GM12878 (cell line): ENCODE data around the gene CLEC16A. TPM values are rescaled to one million over a fixed set of nuclear protein-coding genes. Genes with fewer than 3 reads are reported as not detected.

ENCODE experiments used
- ATAC-seq: fragments of 200-7000 bp; cut with Tn5 transposase; 3 replicates; pipeline ENCODE4 v1.9.1; 2020; ENCODE audit warnings: mild to moderate bottlenecking, moderate library complexity
- BruUV-seq: library from RNA; stranded (reverse); fragments of 400-500 nt; replicated peaks from 2 replicates; lab custom pipeline; 2021; lab: Mats Ljungman, UMichigan
- CTCF ChIA-PET: fragments of 300-600 bp; sonication (Branson Sonifier 250); formaldehyde crosslinking; extraction: SDS; loops from one replicate; lab custom pipeline; 2021; ENCODE audit warnings: inconsistent platforms; lab: Yijun Ruan, JAX
- POLR2A ChIA-PET: fragments of 350-600 bp; formaldehyde crosslinking; extraction: SDS; loops from one replicate; lab custom pipeline; 2021; ENCODE audit warnings: inconsistent platforms; lab: Charles Lee
- RAD21 ChIA-PET: fragments of 300-600 bp; sonication (Branson Sonifier 250); formaldehyde crosslinking; loops from one replicate; lab custom pipeline; 2023; ENCODE audit warnings: antibody characterized with exemption; ENCODE audit not compliant: unreplicated experiment; lab: Charles Lee
- SMC1A ChIA-PET: fragments of 300-600 bp; sonication (Branson Sonifier 250); formaldehyde crosslinking; loops from one replicate; lab custom pipeline; 2023; ENCODE audit not compliant: unreplicated experiment, uncharacterized antibody; lab: Charles Lee
- DNase-seq: peaks from one replicate; pipeline ENCODE4 v3.0.0-alpha.2; 2011; ENCODE audit warnings: low read depth, low spot score
- FAIRE-seq: peaks from 3 replicates; lab custom pipeline; 2011; peaks lifted over from hg19 to GRCh38; lab: Jason Lieb, UNC
- H2AFZ ChIP-seq: 2 replicates; pipeline ENCODE4 v1.6.0; 2011; ENCODE audit warnings: low read depth, low read length, control low read depth; ENCODE audit not compliant: control insufficient read depth
- H3K27ac ChIP-seq: 2 replicates; pipeline ENCODE4 v1.5.1; 2011; ENCODE audit warnings: control low read depth; ENCODE audit not compliant: control insufficient read depth, insufficient read depth
- H3K27me3 ChIP-seq, 2 experiments: replicated peaks in 1 of 2; 2 replicates each; pipeline versions ENCODE4 v1.6.0 to v1.6.1; 2011; ENCODE audit warnings: low read length in 1 of 2; ENCODE audit not compliant: control insufficient read depth in 2 of 2, insufficient read depth in 2 of 2
- H3K36me3 ChIP-seq, 2 experiments: 2 replicates each; pipeline ENCODE4 v1.5.1; 2011; ENCODE audit warnings: low read length in 1 of 2; ENCODE audit not compliant: control insufficient read depth in 2 of 2, insufficient read depth in 2 of 2
- H3K4me1 ChIP-seq: 2 replicates; pipeline ENCODE4 v1.6.1; 2011; ENCODE audit warnings: mild to moderate bottlenecking, low read length, moderate library complexity, mixed read lengths; ENCODE audit not compliant: control insufficient read depth, insufficient read depth
- H3K4me2 ChIP-seq: 2 replicates; pipeline ENCODE4 v1.6.0; 2011; ENCODE audit warnings: control low read depth; ENCODE audit not compliant: control insufficient read depth, insufficient read depth
- H3K4me3 ChIP-seq: fragments of 200-600 bp; sonication (generic); 2 replicates; pipeline ENCODE4 v1.5.1; 2016
- H3K79me2 ChIP-seq: 2 replicates; pipeline ENCODE4 v1.6.0; 2011; ENCODE audit warnings: low read length; ENCODE audit not compliant: control insufficient read depth, insufficient read depth
- H3K9ac ChIP-seq: 2 replicates; pipeline ENCODE4 v1.8.0; 2011; ENCODE audit warnings: low read length, control low read depth, mixed read lengths; ENCODE audit not compliant: control insufficient read depth, insufficient read depth
- H3K9me3 ChIP-seq: replicated peaks from 3 replicates; pipeline ENCODE4 v1.5.1; 2011; ENCODE audit warnings: mild to moderate bottlenecking, low read length; ENCODE audit not compliant: control insufficient read depth, insufficient read depth
- H4K20me1 ChIP-seq: 2 replicates; pipeline ENCODE4 v1.6.0; 2011; ENCODE audit not compliant: control insufficient read depth, insufficient read depth
- CBX5 ChIP-seq: sonication (generic); IDR thresholded peaks from 2 replicates; pipeline ENCODE4 v1.6.1; 2016; ENCODE audit warnings: low read depth, moderate library complexity, mild to moderate bottlenecking, inconsistent platforms
- CEBPB ChIP-seq, 2 experiments: fragments of 150-350 bp in 1 of 2; IDR thresholded peaks; 2 replicates each; pipeline ENCODE4 v1.6.1; 2012 to 2014; ENCODE audit warnings: low read depth in 2 of 2, low read length in 2 of 2, borderline replicate concordance in 1 of 2, inconsistent platforms in 1 of 2
- ESRRA ChIP-seq: IDR thresholded peaks from 2 replicates; pipeline ENCODE4 v1.6.1; 2012; ENCODE audit warnings: mild to moderate bottlenecking, low read length, improper control_type of control experiment
- TAF1 ChIP-seq: IDR thresholded peaks from 2 replicates; pipeline ENCODE4 v1.6.1; 2011; ENCODE audit warnings: mild to moderate bottlenecking, low read depth, low read length, borderline replicate concordance
- WGBS: methylation state at CpG from one replicate; pipeline ENCODE4 v1.1.6; 2016; ENCODE audit warnings: low lambda C conversion rate; ENCODE audit not compliant: insufficient replicate concordance, insufficient coverage; ENCODE audit errors: missing lambda C conversion rate; 5-methylcytosine and 5-hydroxymethylcytosine counted together
- in situ Hi-C: fragments of 300-500 bp; cut with MboI; formaldehyde crosslinking; loops from 9 replicates; pipeline ENCODE4 v1.14.3; 2018; ENCODE audit warnings: mixed read lengths
- intact Hi-C: fragments of 100-400 bp; cut with micrococcal nuclease; formaldehyde crosslinking; loops from one replicate; pipeline ENCODE4 v1.14.2; 2022; ENCODE audit not compliant: unreplicated experiment
- polyA plus RNA-seq, 11 experiments: library from polyadenylated mRNA; depleted of rRNA in 4 of 11; unstranded in 6 of 11; stranded (reverse) in 5 of 11; fragments of >200 nt; fragmentation: Nextera tagmentation in 4 of 11; fragmentation: Illumina TruSeq in 1 of 11; extraction: Ambion mirVana in 4 of 11; extraction: Trizol in 1 of 11; gene quantifications; 1 replicate in 1 of 11; 2 replicates in 10 of 11; pipeline versions ENCODE4 v1.2.1 to v1.2.3, GENCODE V29; 2011 to 2016; ENCODE audit warnings: inconsistent platforms in 2 of 11, missing spikeins in 2 of 11, low read depth in 1 of 11
- total RNA-seq, 4 experiments: library from RNA; depleted of rRNA in 3 of 4; stranded (reverse); fragments of >200 nt in 3 of 4; fragmentation: Illumina TruSeq in 1 of 4; extraction: Trizol in 1 of 4; gene quantifications; 2 replicates each; pipeline versions ENCODE4 v1.2.1 to v1.2.3, GENCODE V29; 2013 to 2021
- TF ChIP-seq, protein P1 (sequence below): fragments of 450-650 bp; formaldehyde crosslinking; IDR thresholded peaks from 2 replicates; pipeline ENCODE4 v1.4.0; 2020; ENCODE audit warnings: mild to moderate bottlenecking, moderate library complexity

CLEC16A gene
- total and polyA plus RNA-seq, 10 of the 15 experiments (the other 5 are each of a cell fraction or from before 2014, with no cell fraction given): 1.5 to 28.8 (median 19.2) TPM

DNA sequence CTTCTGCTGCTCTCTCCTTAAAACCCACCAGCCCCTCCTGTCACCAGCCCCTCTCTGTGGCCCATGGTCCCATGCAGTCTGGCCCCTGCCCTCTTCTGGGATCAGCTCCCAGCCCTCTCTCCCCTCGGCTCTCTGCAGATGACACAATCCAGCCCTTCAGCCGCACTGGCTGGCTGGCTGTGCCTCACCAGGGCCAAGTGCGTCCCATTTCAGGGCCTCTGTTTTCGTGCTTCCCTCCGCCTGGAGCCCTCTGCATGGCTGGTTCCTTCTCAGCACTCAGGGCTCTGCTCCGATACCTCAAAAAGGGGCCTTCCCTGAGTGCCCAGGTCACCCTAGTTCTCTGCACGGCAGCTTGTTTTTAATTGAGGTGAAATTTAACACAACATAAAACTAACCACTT lies 187.3 kb downstream of the CLEC16A start:
- peaks cover 13% of the 10 kb centered on the region for H3K4me1 ChIP-seq
- intact Hi-C loops: no loop called here
- FAIRE-seq (no peak), ATAC-seq (no peak), DNase-seq (no peak)
- no peaks in the 10 kb centered on the region for H3K27me3 ChIP-seq
- no TSS peak for BruUV-seq
- no peaks in the 10 kb centered on the region; the same call in 1 of the 2 replicates for H3K79me2 ChIP-seq
- H3K27ac ChIP-seq: no peak overlapping the region
- H2AFZ ChIP-seq: no peak overlapping the region
- H3K4me3 ChIP-seq: no peak overlapping the region
- no peaks in the 10 kb centered on the region for H3K9me3 ChIP-seq
- H3K36me3 ChIP-seq: peaks cover 0 to 10% of the 10 kb centered on the region in 2 experiments; a peak in 3 of 4 replicates
- 97% methylated on average over 7 of the region's 7 CpGs for WGBS
- TF ChIP-seq ESRRA: no peak
- no peak for TF ChIP-seq CBX5
- TF ChIP-seq, protein P1, sequence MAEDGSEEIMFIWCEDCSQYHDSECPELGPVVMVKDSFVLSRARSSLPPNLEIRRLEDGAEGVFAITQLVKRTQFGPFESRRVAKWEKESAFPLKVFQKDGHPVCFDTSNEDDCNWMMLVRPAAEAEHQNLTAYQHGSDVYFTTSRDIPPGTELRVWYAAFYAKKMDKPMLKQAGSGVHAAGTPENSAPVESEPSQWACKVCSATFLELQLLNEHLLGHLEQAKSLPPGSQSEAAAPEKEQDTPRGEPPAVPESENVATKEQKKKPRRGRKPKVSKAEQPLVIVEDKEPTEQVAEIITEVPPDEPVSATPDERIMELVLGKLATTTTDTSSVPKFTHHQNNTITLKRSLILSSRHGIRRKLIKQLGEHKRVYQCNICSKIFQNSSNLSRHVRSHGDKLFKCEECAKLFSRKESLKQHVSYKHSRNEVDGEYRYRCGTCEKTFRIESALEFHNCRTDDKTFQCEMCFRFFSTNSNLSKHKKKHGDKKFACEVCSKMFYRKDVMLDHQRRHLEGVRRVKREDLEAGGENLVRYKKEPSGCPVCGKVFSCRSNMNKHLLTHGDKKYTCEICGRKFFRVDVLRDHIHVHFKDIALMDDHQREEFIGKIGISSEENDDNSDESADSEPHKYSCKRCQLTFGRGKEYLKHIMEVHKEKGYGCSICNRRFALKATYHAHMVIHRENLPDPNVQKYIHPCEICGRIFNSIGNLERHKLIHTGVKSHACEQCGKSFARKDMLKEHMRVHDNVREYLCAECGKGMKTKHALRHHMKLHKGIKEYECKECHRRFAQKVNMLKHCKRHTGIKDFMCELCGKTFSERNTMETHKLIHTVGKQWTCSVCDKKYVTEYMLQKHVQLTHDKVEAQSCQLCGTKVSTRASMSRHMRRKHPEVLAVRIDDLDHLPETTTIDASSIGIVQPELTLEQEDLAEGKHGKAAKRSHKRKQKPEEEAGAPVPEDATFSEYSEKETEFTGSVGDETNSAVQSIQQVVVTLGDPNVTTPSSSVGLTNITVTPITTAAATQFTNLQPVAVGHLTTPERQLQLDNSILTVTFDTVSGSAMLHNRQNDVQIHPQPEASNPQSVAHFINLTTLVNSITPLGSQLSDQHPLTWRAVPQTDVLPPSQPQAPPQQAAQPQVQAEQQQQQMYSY (CRISPR knock-in tag): no peak
- no peak for TF ChIP-seq TAF1
- no peak for TF ChIP-seq CEBPB (IDR thresholded peaks at IDR 0.05; ENCODE audit: borderline replicate concordance in 1 of 2, low read depth in 2 of 2, low read length in 2 of 2)
- ChIA-PET SMC1A (interaction anchor here (0.8 to 2.2 kb wide), 8 partner anchors 14 to 175 kb away, joined by 3 to 7 read pairs (median 3); no protein-coding TSS in a partner anchor), CTCF (interaction anchor here (1.0 kb wide), 1 partner anchor 21 kb away, joined by 3 read pairs; no protein-coding TSS in a partner anchor), RAD21 (interaction anchor here (2.4 kb wide), 1 partner anchor 124 kb away, joined by 7 read pairs; the partner anchor contains the start of gene SOCS1), POLR2A (interaction anchor here (0.6 to 1.0 kb wide), 2 partner anchors 36 to 121 kb away, joined by 3 read pairs; no protein-coding TSS in a partner anchor)
- in situ Hi-C loops: no loop called here
- H3K9ac ChIP-seq: no peak overlapping the region
- H4K20me1 ChIP-seq: no peaks in the 10 kb centered on the region
- H3K4me2 ChIP-seq: no peak overlapping the region
